Activated T-helper 17 cell treated with anti-CD3 and anti-CD28 coated beads, Interleukin-2, amount 50 U/mL, for 72 hours (primary cell): ENCODE results near the gene SCGB3A1. TPM values are rescaled to one million over a fixed set of nuclear protein-coding genes. Genes with fewer than 3 reads are reported as not detected.

Source experiments
- ATAC-seq: fragments of 150-1000 bp; cut with Tn5 transposase; replicated peaks from 2 replicates; pipeline ENCODE4 v1.10.0; 2021; ENCODE audit warnings: mild to moderate bottlenecking, moderate library complexity
- H3K27ac Mint-ChIP-seq: one replicate; pipeline ENCODE4 v1.8.0; 2022; ENCODE audit warnings: mixed read lengths
- H3K27me3 Mint-ChIP-seq: one replicate; pipeline ENCODE4 v1.8.0; 2022; ENCODE audit warnings: mixed read lengths
- H3K36me3 Mint-ChIP-seq: one replicate; pipeline ENCODE4 v1.8.0; 2022; ENCODE audit warnings: low read depth, mild to moderate bottlenecking, mixed read lengths
- H3K4me1 Mint-ChIP-seq: one replicate; pipeline ENCODE4 v1.8.0; 2022; ENCODE audit warnings: mixed read lengths
- H3K4me3 Mint-ChIP-seq: one replicate; pipeline ENCODE4 v1.8.0; 2022; ENCODE audit warnings: mild to moderate bottlenecking, mixed read lengths
- H3K9me3 Mint-ChIP-seq: one replicate; pipeline ENCODE4 v1.8.0; 2022; ENCODE audit warnings: mixed read lengths
- total RNA-seq, 2 donors: library from RNA; stranded (reverse); gene quantifications; one replicate each; pipeline ENCODE4 v1.2.3, GENCODE V29; 2022

SCGB3A1 gene
- total RNA-seq, 2 donors from 2014 or later, result not detected

- Mint-ChIP-seq H3K9me3 (no peaks in the 10 kb centered on the region), H3K27me3 (peaks cover 4% of the 10 kb centered on the region), H3K4me3 (no peak overlapping the region), H3K27ac (no peak overlapping the region), H3K4me1 (no peaks in the 10 kb centered on the region), H3K36me3 (no peaks in the 10 kb centered on the region)
- ATAC-seq, result no peak
Observed at GRCh38 chr5:180603076-180603594, 11.8 kb upstream of the SCGB3A1 start.

- Mint-ChIP-seq H3K27me3 (peaks cover 4% of the 10 kb centered on the region), H3K4me3 (no peak overlapping the region), H3K27ac (no peak overlapping the region), H3K9me3 (no peaks in the 10 kb centered on the region), H3K4me1 (no peaks in the 10 kb centered on the region), H3K36me3 (no peaks in the 10 kb centered on the region)
- ATAC-seq, result no peak
Observed at GRCh38 chr5:180602481-180603075, 11.3 kb upstream of the SCGB3A1 start.

- H3K27me3 Mint-ChIP-seq, result peaks cover 4% of the 10 kb centered on the region
- no peaks in the 10 kb centered on the region for H3K4me1 Mint-ChIP-seq
- H3K4me3 Mint-ChIP-seq, result no peak overlapping the region
- no peak for ATAC-seq
- no peaks in the 10 kb centered on the region for H3K36me3 Mint-ChIP-seq
- no peaks in the 10 kb centered on the region for H3K9me3 Mint-ChIP-seq
- H3K27ac Mint-ChIP-seq, result no peak overlapping the region
Observed at GRCh38 chr5:180601591-180602480, 10.5 kb upstream of the SCGB3A1 start.

GRCh38 chr5:180600554-180601041, 9.3 kb upstream of the SCGB3A1 start:
- Mint-ChIP-seq H3K27ac (no peak overlapping the region), H3K27me3 (no peaks in the 10 kb centered on the region), H3K9me3 (no peaks in the 10 kb centered on the region), H3K36me3 (no peaks in the 10 kb centered on the region), H3K4me3 (no peak overlapping the region), H3K4me1 (no peaks in the 10 kb centered on the region)
- no peak for ATAC-seq

- peaks cover 2% of the 10 kb centered on the region for H3K4me1 Mint-ChIP-seq
- no peaks in the 10 kb centered on the region for H3K9me3 Mint-ChIP-seq
- no peak overlapping the region for H3K4me3 Mint-ChIP-seq
- no peaks in the 10 kb centered on the region for H3K27me3 Mint-ChIP-seq
- ATAC-seq, result no peak
- H3K36me3 Mint-ChIP-seq, result no peaks in the 10 kb centered on the region
- no peak overlapping the region for H3K27ac Mint-ChIP-seq
Observed at GRCh38 chr5:180599981-180600553, 8.8 kb upstream of the SCGB3A1 start.

GRCh38 chr5:180599590-180599914, 8.3 kb upstream of the SCGB3A1 start:
- Mint-ChIP-seq H3K27me3 (no peaks in the 10 kb centered on the region), H3K9me3 (no peaks in the 10 kb centered on the region), H3K36me3 (no peaks in the 10 kb centered on the region), H3K4me1 (peaks cover 5% of the 10 kb centered on the region), H3K4me3 (no peak overlapping the region), H3K27ac (no peak overlapping the region)
- ATAC-seq, result no peak

GRCh38 chr5:180598797-180599589, 7.7 kb upstream of the SCGB3A1 start:
- Mint-ChIP-seq H3K27me3 (no peaks in the 10 kb centered on the region), H3K9me3 (no peaks in the 10 kb centered on the region), H3K36me3 (no peaks in the 10 kb centered on the region), H3K4me3 (no peak overlapping the region), H3K4me1 (peaks cover 5% of the 10 kb centered on the region), H3K27ac (no peak overlapping the region)
- ATAC-seq, result no peak

- H3K27me3 Mint-ChIP-seq, result peaks cover 5% of the 10 kb centered on the region
- H3K4me3 Mint-ChIP-seq, result no peak overlapping the region
- H3K27ac Mint-ChIP-seq, result no peak overlapping the region
- no peaks in the 10 kb centered on the region for H3K9me3 Mint-ChIP-seq
- no peak for ATAC-seq
- H3K4me1 Mint-ChIP-seq, result peaks cover 5% of the 10 kb centered on the region
- H3K36me3 Mint-ChIP-seq, result no peaks in the 10 kb centered on the region
Observed at GRCh38 chr5:180598316-180598701, 7.0 kb upstream of the SCGB3A1 start.

- no peak for ATAC-seq
- Mint-ChIP-seq H3K36me3 (no peaks in the 10 kb centered on the region), H3K4me1 (peaks cover 5% of the 10 kb centered on the region), H3K9me3 (no peaks in the 10 kb centered on the region), H3K27ac (no peak overlapping the region), H3K27me3 (peaks cover 15% of the 10 kb centered on the region), H3K4me3 (no peak overlapping the region)
Observed at GRCh38 chr5:180596668-180597231, 5.5 kb upstream of the SCGB3A1 start.

- no peak overlapping the region for H3K4me3 Mint-ChIP-seq
- no peaks in the 10 kb centered on the region for H3K9me3 Mint-ChIP-seq
- no peak for ATAC-seq
- H3K36me3 Mint-ChIP-seq, result no peaks in the 10 kb centered on the region
- H3K27me3 Mint-ChIP-seq, result peaks cover 15% of the 10 kb centered on the region
- peaks cover 5% of the 10 kb centered on the region for H3K4me1 Mint-ChIP-seq
- H3K27ac Mint-ChIP-seq, result no peak overlapping the region
Observed at GRCh38 chr5:180596115-180596667, 4.9 kb upstream of the SCGB3A1 start.

GRCh38 chr5:180595381-180596114, 4.2 kb upstream of the SCGB3A1 start:
- Mint-ChIP-seq H3K36me3 (no peaks in the 10 kb centered on the region), H3K27ac (no peak overlapping the region), H3K4me3 (no peak overlapping the region), H3K27me3 (peaks cover 15% of the 10 kb centered on the region), H3K9me3 (no peaks in the 10 kb centered on the region), H3K4me1 (peaks cover 5% of the 10 kb centered on the region)
- ATAC-seq, result no peak

- Mint-ChIP-seq H3K4me3 (no peak overlapping the region), H3K9me3 (no peaks in the 10 kb centered on the region), H3K4me1 (peaks cover 5% of the 10 kb centered on the region), H3K27me3 (peaks cover 15% of the 10 kb centered on the region), H3K27ac (no peak overlapping the region), H3K36me3 (no peaks in the 10 kb centered on the region)
- no peak for ATAC-seq
Observed at GRCh38 chr5:180595046-180595379, 3.7 kb upstream of the SCGB3A1 start.

- Mint-ChIP-seq H3K4me1 (peaks cover 5% of the 10 kb centered on the region), H3K27ac (no peak overlapping the region), H3K36me3 (no peaks in the 10 kb centered on the region), H3K4me3 (no peak overlapping the region), H3K27me3 (peaks cover 19% of the 10 kb centered on the region), H3K9me3 (no peaks in the 10 kb centered on the region)
- ATAC-seq, result no peak
Observed at GRCh38 chr5:180594311-180595045, 3.2 kb upstream of the SCGB3A1 start.
